ENCODE results near the gene EXOC4. TPM values are rescaled to one million over a fixed set of nuclear protein-coding genes. Genes with fewer than 3 reads are reported as not detected.
A peak's percentile ranks its signal among the peaks of the same experiment; 100 is the strongest.

EXOC4 gene
- total RNA-seq, 2 experiments from 2014 or later: 51.9 to 90.1 TPM

- H3K36me3 Mint-ChIP-seq (ENCODE audit: low read depth): peaks cover 5% of the 10 kb centered on the region
- H3K4me1 Mint-ChIP-seq: no peaks in the 10 kb centered on the region
- intact Hi-C loops (cut with DNase I, micrococcal nuclease): no loop called here
- DNase-seq: no peak
- H3K27ac Mint-ChIP-seq: no peak overlapping the region
- H3K9me3 Mint-ChIP-seq (ENCODE audit: low read depth): no peaks in the 10 kb centered on the region
- ChIA-PET CTCF (interaction anchor here (0.6 kb wide), 1 partner anchor 1899 kb away, joined by 3 read pairs; no protein-coding TSS in a partner anchor), POLR2A (no interaction called here)
- no peak overlapping the region for H3K4me3 Mint-ChIP-seq
- ATAC-seq: no peak
- no peaks in the 10 kb centered on the region for H3K27me3 Mint-ChIP-seq
Measured at GRCh38 chr7:133796782-133797745, 544.2 kb downstream of the EXOC4 start.

GRCh38 chr7:133797818-133798520 is 545.1 kb downstream of the EXOC4 start:
- intact Hi-C loops (cut with DNase I, micrococcal nuclease): no loop called here
- H3K27ac Mint-ChIP-seq: no peak overlapping the region
- no peaks in the 10 kb centered on the region for H3K27me3 Mint-ChIP-seq
- no peaks in the 10 kb centered on the region for H3K4me1 Mint-ChIP-seq
- no peak for DNase-seq
- ChIA-PET POLR2A (no interaction called here), CTCF (interaction anchor here (0.6 kb wide), 1 partner anchor 1900 kb away, joined by 3 read pairs; no protein-coding TSS in a partner anchor)
- H3K9me3 Mint-ChIP-seq (ENCODE audit: low read depth): no peaks in the 10 kb centered on the region
- peaks cover 5% of the 10 kb centered on the region for H3K36me3 Mint-ChIP-seq (ENCODE audit: low read depth)
- ATAC-seq: no peak
- H3K4me3 Mint-ChIP-seq: no peak overlapping the region

GRCh38 chr7:133801341-133801740 is 548.5 kb downstream of the EXOC4 start:
- intact Hi-C loops (cut with DNase I, micrococcal nuclease): no loop called here
- H3K27me3 Mint-ChIP-seq: no peaks in the 10 kb centered on the region
- ATAC-seq (no peak), DNase-seq (no peak)
- no peaks in the 10 kb centered on the region for H3K36me3 Mint-ChIP-seq (ENCODE audit: low read depth)
- H3K4me1 Mint-ChIP-seq: no peaks in the 10 kb centered on the region
- H3K4me3 Mint-ChIP-seq: no peak overlapping the region
- CTCF ChIA-PET: no interaction called here
- H3K9me3 Mint-ChIP-seq (ENCODE audit: low read depth): no peaks in the 10 kb centered on the region
- H3K27ac Mint-ChIP-seq: no peak overlapping the region
- POLR2A ChIA-PET: no interaction called here

GRCh38 chr7:133804127-133804526 is 551.2 kb downstream of the EXOC4 start:
- Mint-ChIP-seq H3K27me3 (no peaks in the 10 kb centered on the region), H3K36me3 (ENCODE audit: low read depth) (no peaks in the 10 kb centered on the region), H3K27ac (no peak overlapping the region), H3K9me3 (ENCODE audit: low read depth) (no peaks in the 10 kb centered on the region), H3K4me3 (no peak overlapping the region), H3K4me1 (no peaks in the 10 kb centered on the region)
- intact Hi-C loops (cut with DNase I, micrococcal nuclease): no loop called here
- DNase-seq: no peak
- peak; percentile 16 for ATAC-seq
- ChIA-PET POLR2A (no interaction called here), CTCF (no interaction called here)

GRCh38 chr7:133805426-133805825 is 552.5 kb downstream of the EXOC4 start:
- no peak overlapping the region for H3K4me3 Mint-ChIP-seq
- intact Hi-C loops (cut with DNase I, micrococcal nuclease): no loop called here
- H3K9me3 Mint-ChIP-seq (ENCODE audit: low read depth): no peaks in the 10 kb centered on the region
- ChIA-PET CTCF (no interaction called here), POLR2A (no interaction called here)
- no peaks in the 10 kb centered on the region for H3K36me3 Mint-ChIP-seq (ENCODE audit: low read depth)
- no peak overlapping the region for H3K27ac Mint-ChIP-seq
- ATAC-seq (no peak), DNase-seq (no peak)
- H3K4me1 Mint-ChIP-seq: no peaks in the 10 kb centered on the region
- H3K27me3 Mint-ChIP-seq: no peaks in the 10 kb centered on the region

GRCh38 chr7:133807624-133808492 is 555.0 kb downstream of the EXOC4 start:
- ChIA-PET CTCF (interaction anchor here (0.5 kb wide), 1 partner anchor 129 kb away, joined by 3 read pairs; no protein-coding TSS in a partner anchor), POLR2A (no interaction called here)
- Mint-ChIP-seq H3K9me3 (ENCODE audit: low read depth) (no peaks in the 10 kb centered on the region), H3K27me3 (no peaks in the 10 kb centered on the region), H3K4me3 (no peak overlapping the region), H3K27ac (no peak overlapping the region), H3K4me1 (no peaks in the 10 kb centered on the region), H3K36me3 (ENCODE audit: low read depth) (no peaks in the 10 kb centered on the region)
- ATAC-seq (no peak), DNase-seq (no peak)
- intact Hi-C loops (cut with DNase I, micrococcal nuclease): no loop called here

- CTCF ChIA-PET: no interaction called here
- H3K36me3 Mint-ChIP-seq (ENCODE audit: low read depth): no peaks in the 10 kb centered on the region
- ATAC-seq (no peak), DNase-seq (no peak)
- no peaks in the 10 kb centered on the region for H3K4me1 Mint-ChIP-seq
- no peaks in the 10 kb centered on the region for H3K9me3 Mint-ChIP-seq (ENCODE audit: low read depth)
- POLR2A ChIA-PET: no interaction called here
- H3K4me3 Mint-ChIP-seq: no peak overlapping the region
- no peak overlapping the region for H3K27ac Mint-ChIP-seq
- no peaks in the 10 kb centered on the region for H3K27me3 Mint-ChIP-seq
- intact Hi-C loops (cut with DNase I, micrococcal nuclease): no loop called here
Measured at GRCh38 chr7:133808493-133808866, 555.6 kb downstream of the EXOC4 start.

- H3K36me3 Mint-ChIP-seq (ENCODE audit: low read depth): peaks cover 9% of the 10 kb centered on the region
- intact Hi-C loops (cut with DNase I, micrococcal nuclease): no loop called here
- H3K4me3 Mint-ChIP-seq: no peak overlapping the region
- ATAC-seq (no peak), DNase-seq (no peak)
- H3K27ac Mint-ChIP-seq: no peak overlapping the region
- H3K4me1 Mint-ChIP-seq: no peaks in the 10 kb centered on the region
- H3K9me3 Mint-ChIP-seq (ENCODE audit: low read depth): no peaks in the 10 kb centered on the region
- ChIA-PET POLR2A (no interaction called here), CTCF (no interaction called here)
- no peaks in the 10 kb centered on the region for H3K27me3 Mint-ChIP-seq
Measured at GRCh38 chr7:133812877-133813276, 560.0 kb downstream of the EXOC4 start.

- Mint-ChIP-seq H3K27me3 (no peaks in the 10 kb centered on the region), H3K4me1 (no peaks in the 10 kb centered on the region), H3K9me3 (ENCODE audit: low read depth) (no peaks in the 10 kb centered on the region), H3K4me3 (no peak overlapping the region), H3K36me3 (ENCODE audit: low read depth) (peaks cover 18% of the 10 kb centered on the region), H3K27ac (no peak overlapping the region)
- no peak for DNase-seq
- ChIA-PET CTCF (no interaction called here), POLR2A (no interaction called here)
- intact Hi-C loops (cut with DNase I, micrococcal nuclease): no loop called here
- ATAC-seq: no peak
Measured at GRCh38 chr7:133815611-133816210, 562.8 kb downstream of the EXOC4 start.

GRCh38 chr7:133819695-133820094 is 566.8 kb downstream of the EXOC4 start:
- intact Hi-C loops (cut with DNase I, micrococcal nuclease): no loop called here
- Mint-ChIP-seq H3K27me3 (no peaks in the 10 kb centered on the region), H3K4me1 (peaks cover 11% of the 10 kb centered on the region), H3K36me3 (ENCODE audit: low read depth) (peaks cover 19% of the 10 kb centered on the region), H3K27ac (no peak overlapping the region), H3K9me3 (ENCODE audit: low read depth) (no peaks in the 10 kb centered on the region), H3K4me3 (no peak overlapping the region)
- no peak for DNase-seq
- ChIA-PET CTCF (no interaction called here), POLR2A (no interaction called here)
- ATAC-seq: no peak

- intact Hi-C loops (cut with DNase I, micrococcal nuclease): no loop called here
- no peak for ATAC-seq
- ChIA-PET POLR2A (no interaction called here), CTCF (no interaction called here)
- no peak for DNase-seq
- no peak overlapping the region for H3K4me3 Mint-ChIP-seq
- H3K27me3 Mint-ChIP-seq: no peaks in the 10 kb centered on the region
- H3K36me3 Mint-ChIP-seq (ENCODE audit: low read depth): peaks cover 20% of the 10 kb centered on the region
- H3K9me3 Mint-ChIP-seq (ENCODE audit: low read depth): no peaks in the 10 kb centered on the region
- peaks cover 11% of the 10 kb centered on the region for H3K4me1 Mint-ChIP-seq
- no peak overlapping the region for H3K27ac Mint-ChIP-seq
Measured at GRCh38 chr7:133820584-133820983, 567.7 kb downstream of the EXOC4 start.

All from activated CD4-positive, alpha-beta T cell treated with anti-CD3 and anti-CD28 coated beads for 36 hours (primary cell).